OCI-M2 (cell line): ENCODE measurements around the gene BUD31.
"Not testable (repeated sequence)": the region's sequence is repeated elsewhere in the genome, so short reads cannot be mapped to it uniquely, and the experiment has no call there.

ENCODE experiments used
- DNase-seq: peaks from one replicate; lab custom pipeline; 2025; ENCODE audit not compliant: unreplicated experiment; lab: John Stamatoyannopoulos, UW

Gene BUD31

GRCh38 chr7:99428972-99429566 lies 20.3 kb downstream of the BUD31 start:
- no peak for DNase-seq

GRCh38 chr7:99429756-99430155 lies 21.0 kb downstream of the BUD31 start:
- DNase-seq, result no peak

GRCh38 chr7:99431756-99432540 lies 23.2 kb downstream of the BUD31 start:
- DNase-seq, result not testable (repeated sequence)

GRCh38 chr7:99433158-99433557 lies 24.4 kb downstream of the BUD31 start:
- no peak for DNase-seq

- DNase-seq, result no peak
Measured at GRCh38 chr7:99437946-99438572, 29.3 kb downstream of the BUD31 start.

- DNase-seq, result peak; percentile 23
Measured at GRCh38 chr7:99438573-99439480, 30.1 kb downstream of the BUD31 start, which contains the start of the genes CPSF4 and PTCD1. CPSF4 (plus strand) TSS chr7:99438943; CDS start chr7:99439083, 140 bp downstream. PTCD1 (minus strand) TSS chr7:99438798; CDS start chr7:99435242, 3,556 bp downstream.

GRCh38 chr7:99440195-99440594 lies 31.4 kb downstream of the BUD31 start:
- no peak for DNase-seq

- DNase-seq, result no peak
Measured at GRCh38 chr7:99446096-99446495, 37.3 kb downstream of the BUD31 start.

GRCh38 chr7:99447943-99448342 lies 39.2 kb downstream of the BUD31 start:
- DNase-seq, result no peak

GRCh38 chr7:99448855-99449254 lies 40.1 kb downstream of the BUD31 start:
- DNase-seq, result no peak

GRCh38 chr7:99449326-99449725 lies 40.6 kb downstream of the BUD31 start:
- no peak for DNase-seq

GRCh38 chr7:99451936-99452335 lies 43.2 kb downstream of the BUD31 start:
- no peak for DNase-seq

GRCh38 chr7:99452541-99452940 lies 43.8 kb downstream of the BUD31 start:
- DNase-seq, result no peak

- DNase-seq, result no peak
Measured at GRCh38 chr7:99453105-99453504, 44.3 kb downstream of the BUD31 start.

- no peak for DNase-seq
Measured at GRCh38 chr7:99455874-99456273, 47.1 kb downstream of the BUD31 start.

GRCh38 chr7:99456288-99456687 lies 47.5 kb downstream of the BUD31 start:
- no peak for DNase-seq

- no peak for DNase-seq
Measured at GRCh38 chr7:99457050-99457649, 48.4 kb downstream of the BUD31 start.

- DNase-seq, result no peak
Measured at GRCh38 chr7:99457650-99458493, 49.1 kb downstream of the BUD31 start.

GRCh38 chr7:99459087-99459486 lies 50.3 kb downstream of the BUD31 start:
- DNase-seq, result no peak

- DNase-seq, result no peak
Measured at GRCh38 chr7:99460651-99461050, 51.9 kb downstream of the BUD31 start.
